K562 (cell line): ENCODE results near the gene GOLPH3. TPM values are rescaled to one million over a fixed set of nuclear protein-coding genes. Genes with fewer than 3 reads are reported as not detected.

Source experiments
- ATAC-seq: fragments of 200-7000 bp; cut with Tn5 transposase; 3 replicates; pipeline ENCODE4 v1.9.1; 2020; ENCODE audit warnings: moderate library complexity
- BruUV-seq: library from RNA; stranded (reverse); fragments of 400-500 nt; replicated peaks from 2 replicates; lab custom pipeline; 2021; lab: Mats Ljungman, UMichigan
- CTCF ChIA-PET: fragments of 300-600 bp; formaldehyde crosslinking; extraction: SDS; loops from one replicate; lab custom pipeline; 2021; ENCODE audit warnings: low intra/inter-chr PET ratio; lab: Yijun Ruan, JAX
- POLR2A ChIA-PET: fragments of 300-600, 350-650 bp; sonication (Branson Sonifier 250); formaldehyde crosslinking; extraction: SDS; loops from one replicate; lab custom pipeline; 2021; ENCODE audit warnings: antibody characterized with exemption, inconsistent platforms; lab: Yijun Ruan, JAX
- DNase-seq, 4 experiments: peaks; one replicate each; pipeline versions ENCODE4 v3.0.0 to v3.0.0-alpha.2; 2011 to 2018; ENCODE audit warnings: low spot score in 3 of 4, mixed read lengths in 3 of 4; ENCODE audit errors: extremely low read depth in 1 of 4
- FAIRE-seq: peaks from 2 replicates; lab custom pipeline; 2011; peaks lifted over from hg19 to GRCh38; lab: Jason Lieb, UNC
- H2AFZ ChIP-seq: 2 replicates; pipeline ENCODE4 v1.6.0; 2011; ENCODE audit warnings: low read depth, low read length, control low read depth, inconsistent platforms
- H3K27ac ChIP-seq: fragments of 200-600 bp; 3 replicates; pipeline ENCODE4 v1.8.0; 2011; ENCODE audit warnings: low read depth, mild to moderate bottlenecking, control low read depth, inconsistent platforms, low read length, moderate library complexity, mixed read lengths; ENCODE audit errors: extremely low read depth
- H3K27me3 ChIP-seq, 2 experiments: fragments of 300-600 bp in 1 of 2; 2 replicates in 1 of 2; 3 replicates in 1 of 2; pipeline versions ENCODE4 v1.6.0 to v1.8.0; 2011; ENCODE audit warnings: inconsistent platforms in 2 of 2, low read length in 2 of 2, mild to moderate bottlenecking in 1 of 2, mixed read lengths in 1 of 2, moderate library complexity in 1 of 2; ENCODE audit not compliant: control insufficient read depth in 2 of 2, insufficient read depth in 2 of 2
- H3K36me3 ChIP-seq: fragments of 300-600 bp; 3 replicates; pipeline ENCODE4 v1.8.0; 2011; ENCODE audit warnings: mild to moderate bottlenecking, low read length, inconsistent platforms; ENCODE audit not compliant: control insufficient read depth, insufficient read depth
- H3K4me1 ChIP-seq, 2 experiments: fragments of 200-600 bp in 1 of 2; replicated peaks in 1 of 2; 2 replicates in 1 of 2; 3 replicates in 1 of 2; pipeline versions ENCODE4 v1.5.1 to v1.8.0; 2011; ENCODE audit warnings: inconsistent platforms in 2 of 2, low read length in 2 of 2, mild to moderate bottlenecking in 1 of 2, mixed read lengths in 1 of 2, moderate library complexity in 1 of 2; ENCODE audit not compliant: control insufficient read depth in 2 of 2, insufficient read depth in 2 of 2
- H3K4me2 ChIP-seq: 2 replicates; pipeline ENCODE4 v1.6.1; 2011; ENCODE audit warnings: low read length, control low read depth, inconsistent platforms, mixed read lengths; ENCODE audit not compliant: insufficient read depth
- H3K4me3 ChIP-seq: fragments of 200-600 bp; sonication (generic), shearing (Covaris generic); 2 replicates; pipeline ENCODE4 v1.5.1; 2016; ENCODE audit warnings: control low read depth, inconsistent platforms
- H3K79me2 ChIP-seq: fragments of 200-600 bp; 3 replicates; pipeline ENCODE4 v1.8.0; 2011; ENCODE audit warnings: low read length, inconsistent platforms; ENCODE audit not compliant: control insufficient read depth, insufficient read depth
- H3K9ac ChIP-seq, 2 experiments: 2 replicates each; pipeline versions ENCODE4 v1.6.0 to v1.6.1; 2011; ENCODE audit warnings: low read depth in 2 of 2, low read length in 2 of 2, control low read depth in 1 of 2, inconsistent platforms in 1 of 2, mild to moderate bottlenecking in 1 of 2, mixed read lengths in 1 of 2; ENCODE audit not compliant: insufficient read depth in 1 of 2
- H3K9me1 ChIP-seq: one replicate; pipeline ENCODE4 v1.6.0; 2011; ENCODE audit warnings: inconsistent platforms, mild to moderate bottlenecking, low read length, moderate library complexity; ENCODE audit not compliant: control insufficient read depth, insufficient read depth
- H3K9me3 ChIP-seq: replicated peaks from 2 replicates; pipeline ENCODE4 v1.5.1; 2011; ENCODE audit warnings: low read depth, low read length, inconsistent platforms; ENCODE audit not compliant: control insufficient read depth, insufficient read depth
- H4K20me1 ChIP-seq: replicated peaks from 2 replicates; pipeline ENCODE4 v1.6.1; 2011; ENCODE audit warnings: low read length, inconsistent platforms, mixed read lengths; ENCODE audit not compliant: control insufficient read depth, insufficient read depth
- ARID2 ChIP-seq: fragments of 450-650 bp; IDR thresholded peaks from 2 replicates; pipeline ENCODE4 v1.6.1; 2017; ENCODE audit warnings: antibody characterized with exemption, mild to moderate bottlenecking
- CTCF ChIP-seq, 3 experiments: IDR thresholded peaks in 2 of 3; conservative IDR thresholded peaks in 1 of 3; 2 replicates each; pipeline ENCODE4 v1.5.1; 2011 to 2012; ENCODE audit warnings: low read length in 3 of 3, mild to moderate bottlenecking in 3 of 3, control low read depth in 2 of 3, improper control_type of control experiment in 1 of 3, inconsistent platforms in 1 of 3, low read depth in 1 of 3, mixed read lengths in 1 of 3, moderate library complexity in 1 of 3; ENCODE audit not compliant: insufficient read depth in 2 of 3
- DDX20 ChIP-seq: fragments of 450-650 bp; IDR thresholded peaks from 2 replicates; pipeline ENCODE4 v1.6.1; 2016; ENCODE audit warnings: missing genetic modification characterization, low read depth, mild to moderate bottlenecking, missing compliant biosample characterization, moderate library complexity
- HLTF ChIP-seq: fragments of 450-650 bp; IDR thresholded peaks from 2 replicates; pipeline ENCODE4 v1.6.1; 2016
- IFI16 ChIP-seq: fragments of 250-450 bp; sonication (Bioruptor Pico); IDR thresholded peaks from 2 replicates; pipeline ENCODE4 v2.1.2; 2022; ENCODE audit warnings: mild to moderate bottlenecking, inconsistent platforms
- IRF1 ChIP-seq: sonication (generic); formaldehyde crosslinking; IDR thresholded peaks from 2 replicates; pipeline ENCODE4 v1.8.0; 2022; ENCODE audit warnings: missing genetic modification reagents, mild to moderate bottlenecking, borderline replicate concordance
- JUNB ChIP-seq: fragments of 450-650 bp; formaldehyde crosslinking; conservative IDR thresholded peaks from 2 replicates; pipeline ENCODE4 v1.4.0; 2020; ENCODE audit warnings: mild to moderate bottlenecking
- L3MBTL2 ChIP-seq: fragments of 450-650 bp; IDR thresholded peaks from 2 replicates; pipeline ENCODE4 v1.6.1; 2016; ENCODE audit warnings: mild to moderate bottlenecking, moderate library complexity
- NCOA4 ChIP-seq: fragments of 450-650 bp; IDR thresholded peaks from 2 replicates; pipeline ENCODE4 v1.6.1; 2018; ENCODE audit warnings: mild to moderate bottlenecking; ENCODE audit not compliant: partially characterized antibody
- NCOA6 ChIP-seq: fragments of 450-650 bp; IDR thresholded peaks from 2 replicates; pipeline ENCODE4 v1.6.1; 2017; ENCODE audit warnings: mild to moderate bottlenecking
- NR2C2 ChIP-seq, 2 experiments: fragments of 200-800 bp in 1 of 2; sonication (Bioruptor generic) in 1 of 2; sonication (generic) in 1 of 2; formaldehyde crosslinking in 1 of 2; IDR thresholded peaks; 2 replicates each; pipeline versions ENCODE4 v1.6.1 to v1.8.0; 2016 to 2022; ENCODE audit warnings: mild to moderate bottlenecking in 1 of 2, missing compliant biosample characterization in 1 of 2, missing genetic modification characterization in 1 of 2, missing genetic modification reagents in 1 of 2
- PCBP1 ChIP-seq: fragments of 200-400 bp; formaldehyde crosslinking; IDR thresholded peaks from 2 replicates; pipeline ENCODE4 v1.6.1; 2018; ENCODE audit warnings: mild to moderate bottlenecking, low read depth, low read length; ENCODE audit not compliant: poor library complexity, severe bottlenecking
- PRMT5 ChIP-seq: sonication (generic); formaldehyde crosslinking; IDR thresholded peaks from 2 replicates; pipeline ENCODE4 v1.5.0; 2020; ENCODE audit warnings: missing genetic modification reagents
- PRPF4 ChIP-seq: fragments of 200-400 bp; formaldehyde crosslinking; IDR thresholded peaks from one replicate; pipeline ENCODE4 v1.6.1; 2017; ENCODE audit warnings: low read length, low read depth, mild to moderate bottlenecking; ENCODE audit not compliant: insufficient read depth, poor library complexity, severe bottlenecking
- SIN3A ChIP-seq, 2 experiments: fragments of 150-350 bp in 1 of 2; IDR thresholded peaks; 2 replicates each; pipeline ENCODE4 v1.6.1; 2011 to 2016; ENCODE audit warnings: borderline replicate concordance in 2 of 2, low read depth in 2 of 2, low read length in 2 of 2, mild to moderate bottlenecking in 2 of 2, moderate library complexity in 2 of 2; ENCODE audit not compliant: control insufficient read depth in 1 of 2
- TBL1XR1 ChIP-seq, 2 experiments: IDR thresholded peaks; 2 replicates each; pipeline ENCODE4 v1.6.1; 2012; ENCODE audit warnings: improper control_type of control experiment in 2 of 2, low read length in 2 of 2, mild to moderate bottlenecking in 1 of 2
- TCF3 ChIP-seq: sonication (generic); formaldehyde crosslinking; IDR thresholded peaks from 2 replicates; pipeline ENCODE4 v1.4.0; 2020; ENCODE audit warnings: mild to moderate bottlenecking, missing genetic modification reagents
- TFE3 ChIP-seq: fragments of 450-650 bp; formaldehyde crosslinking; IDR thresholded peaks from 2 replicates; pipeline ENCODE4 v1.4.0; 2020; ENCODE audit warnings: mild to moderate bottlenecking, mixed read lengths
- U2AF2 ChIP-seq: fragments of 200-400 bp; formaldehyde crosslinking; optimal IDR thresholded peaks from 2 replicates; pipeline ENCODE3; 2017; ENCODE audit warnings: low read depth, mild to moderate bottlenecking, low read length
- ZNF140 ChIP-seq: fragments of 250-450 bp; sonication (Bioruptor Pico); IDR thresholded peaks from 2 replicates; pipeline ENCODE4 v1.8.0; 2021; ENCODE audit warnings: moderate library complexity, mild to moderate bottlenecking, inconsistent platforms
- WGBS: fragments of 100-300 bp; shearing (Covaris generic); methylation state at CpG from one replicate; pipeline ENCODE4 v1.1.6; 2016; ENCODE audit warnings: low coverage, mixed read lengths; ENCODE audit not compliant: insufficient coverage; ENCODE audit errors: missing lambda C conversion rate; 5-methylcytosine and 5-hydroxymethylcytosine counted together
- in situ Hi-C: fragments of 300-500 bp; cut with MboI; formaldehyde crosslinking; loops from 4 replicates; pipeline ENCODE4 v1.15.0; 2018; ENCODE audit warnings: inconsistent platforms, mixed read lengths
- intact Hi-C: fragments of 100-400 bp; cut with micrococcal nuclease; formaldehyde crosslinking; loops from 2 replicates; pipeline ENCODE4 v1.14.2; 2022
- polyA plus RNA-seq, 8 experiments: library from polyadenylated mRNA; depleted of rRNA in 4 of 8; stranded (reverse) in 5 of 8; unstranded in 3 of 8; fragments of >200 nt; fragmentation: Nextera tagmentation in 2 of 8; fragmentation: Illumina TruSeq in 1 of 8; extraction: Ambion mirVana in 2 of 8; extraction: Trizol in 1 of 8; gene quantifications; 2 replicates each; pipeline versions ENCODE4 v1.2.1 to v1.2.3, GENCODE V29; 2011 to 2014; ENCODE audit warnings: inconsistent platforms in 1 of 8, missing spikeins in 1 of 8
- total RNA-seq, 7 experiments: library from RNA; depleted of rRNA in 6 of 7; stranded (reverse); fragments of >200 nt in 6 of 7; fragmentation: Illumina TruSeq in 2 of 7; extraction: Trizol in 2 of 7; gene quantifications; 2 replicates each; pipeline versions ENCODE4 v1.2.1 to v1.2.3, GENCODE V29; 2011 to 2021; ENCODE audit warnings: low replicate concordance in 1 of 7

GOLPH3 gene
- total and polyA plus RNA-seq, 9 of the 15 experiments (the other 6 are each of a cell fraction or from before 2014, with no cell fraction given) = 18.8 to 94.6 (median 55.1) TPM

- Histone ChIP-seq H2AFZ (no peak overlapping the region), H3K9me1 (no peaks in the 10 kb centered on the region), H3K4me1 (peaks cover 0 to 7% of the 10 kb centered on the region in 2 experiments; a peak in 3 of 5 replicates), H3K27me3 (peaks cover 5 to 10% of the 10 kb centered on the region in 2 experiments; a peak in 2 of 5 replicates), H3K27ac (no peak overlapping the region), H3K36me3 (no peaks in the 10 kb centered on the region), H3K4me2 (no peak overlapping the region), H3K9ac (no peak overlapping the region), H3K9me3 (no peaks in the 10 kb centered on the region), H4K20me1 (no peaks in the 10 kb centered on the region), H3K79me2 (no peaks in the 10 kb centered on the region), H3K4me3 (no peak overlapping the region)
- DNase-seq = no peak
- WGBS = 11% methylated on average over 2 of the region's 2 CpGs
- intact Hi-C loops (no loop called here), in situ Hi-C loops (no loop called here)
- BruUV-seq = no TSS peak
- TF ChIP-seq JUNB (CRISPR knock-in tag) (no peak), CTCF (IDR thresholded peaks at IDR 0.05 in 2 of 3, conservative IDR thresholded peaks at IDR 0.05 in 1 of 3; ENCODE audit: insufficient read depth in 2 of 3, low read depth in 1 of 3, low read length in 3 of 3) (no peak), PRMT5 (no peak), NR2C2 (CRISPR knock-in tag; IDR thresholded peaks at IDR 0.05) (no peak), NR2C2 (tag; IDR thresholded peaks at IDR 0.05) (no peak), ZNF140 (no peak), HLTF (no peak), DDX20 (no peak), TBL1XR1 (IDR thresholded peaks at IDR 0.05; ENCODE audit: low read length in 2 of 2) (no peak), PCBP1 (no peak), PRPF4 (no peak), NCOA6 (no peak), TCF3 (no peak), TFE3 (CRISPR knock-in tag) (no peak), L3MBTL2 (no peak), U2AF2 (no peak), IRF1 (CRISPR knock-in tag) (no peak), IFI16 (CRISPR knock-in tag) (no peak), SIN3A (IDR thresholded peaks at IDR 0.05; ENCODE audit: borderline replicate concordance in 2 of 2, control insufficient read depth in 1 of 2, low read depth in 2 of 2, low read length in 2 of 2) (no peak), ARID2 (no peak), NCOA4 (no peak)
- ChIA-PET CTCF (no interaction called here), POLR2A (no interaction called here)
- ATAC-seq = no peak
- no peak for FAIRE-seq
Measured at GRCh38 chr5:32202394-32202793, 28.3 kb upstream of the GOLPH3 start.
